A549 (cell line): ENCODE data around the gene SH3RF1. TPM values are rescaled to one million over a fixed set of nuclear protein-coding genes. Genes with fewer than 3 reads are reported as not detected.

Experiments used
- CBX8 ChIP-seq: fragments of 200-600 bp; sonication (generic); IDR thresholded peaks from 2 replicates; pipeline ENCODE4 v1.6.1; 2016
- CHD2 ChIP-seq: fragments of 150-350 bp; IDR thresholded peaks from 2 replicates; pipeline ENCODE4 v1.6.1; 2014; ENCODE audit warnings: low read length; ENCODE audit not compliant: partially characterized antibody
- CHD4 ChIP-seq: fragments of 200-600 bp; sonication (generic); IDR thresholded peaks from 2 replicates; pipeline ENCODE4 v1.6.1; 2016; ENCODE audit warnings: antibody characterized with exemption, mild to moderate bottlenecking, borderline replicate concordance
- EHF ChIP-seq: fragments of 250-450 bp; sonication (Bioruptor Pico); IDR thresholded peaks from 2 replicates; pipeline ENCODE4 v1.5.0; 2020; ENCODE audit warnings: mild to moderate bottlenecking
- EP300 ChIP-seq, 2 experiments: fragments of >200 bp; sonication (Bioruptor Twin); formaldehyde crosslinking; IDR thresholded peaks; 2 replicates in 1 of 2; 3 replicates in 1 of 2; pipeline ENCODE4 v1.6.1; 2016 to 2017
- ESRRA ChIP-seq: fragments of 150-350 bp; IDR thresholded peaks from 2 replicates; pipeline ENCODE4 v1.6.1; 2014; ENCODE audit warnings: mild to moderate bottlenecking, low read length, borderline replicate concordance
- FOSB ChIP-seq: fragments of 250-450 bp; sonication (Bioruptor Pico); IDR thresholded peaks from 2 replicates; pipeline ENCODE4 v1.5.0; 2020; ENCODE audit warnings: mild to moderate bottlenecking, moderate library complexity
- FOSL2 ChIP-seq, 2 experiments: fragments of 450-650 bp in 1 of 2; fragments of >200 bp in 1 of 2; sonication (Bioruptor Twin) in 1 of 2; formaldehyde crosslinking; IDR thresholded peaks; 2 replicates each; pipeline versions ENCODE4 v1.5.0 to v1.6.1; 2016 to 2020; ENCODE audit warnings: mild to moderate bottlenecking in 1 of 2, moderate library complexity in 1 of 2
- FOXS1 ChIP-seq: fragments of 250-450 bp; sonication (Bioruptor Pico); IDR thresholded peaks from 2 replicates; pipeline ENCODE4 v1.5.0; 2020; ENCODE audit warnings: mild to moderate bottlenecking, moderate library complexity
- GATA3 ChIP-seq: IDR thresholded peaks from 2 replicates; pipeline ENCODE4 v1.6.1; 2012; ENCODE audit warnings: borderline replicate concordance
- HOXB5 ChIP-seq: fragments of 250-450 bp; sonication (Bioruptor Pico); IDR thresholded peaks from 2 replicates; pipeline ENCODE4 v1.5.0; 2020; ENCODE audit warnings: mild to moderate bottlenecking, moderate library complexity
- JUN ChIP-seq, 2 experiments: fragments of >200 bp; sonication (Bioruptor Twin); formaldehyde crosslinking; IDR thresholded peaks; 2 replicates in 1 of 2; 3 replicates in 1 of 2; pipeline ENCODE4 v1.6.1; 2016 to 2017
- JUNB ChIP-seq: fragments of >200 bp; sonication (Bioruptor Twin); formaldehyde crosslinking; IDR thresholded peaks from 2 replicates; pipeline ENCODE4 v1.6.1; 2016
- KDM1A ChIP-seq: fragments of 200-600 bp; sonication (generic); IDR thresholded peaks from 2 replicates; pipeline ENCODE4 v1.6.1; 2016; ENCODE audit warnings: low read depth, mild to moderate bottlenecking
- MAZ ChIP-seq: fragments of 150-350 bp; IDR thresholded peaks from 2 replicates; pipeline ENCODE4 v1.6.1; 2014; ENCODE audit warnings: antibody characterized with exemption, low read depth, low read length, borderline replicate concordance
- MYC ChIP-seq: IDR thresholded peaks from 2 replicates; pipeline ENCODE4 v1.6.1; 2012; ENCODE audit warnings: mild to moderate bottlenecking, inconsistent platforms, low read length, improper control_type of control experiment, borderline replicate concordance
- NPAS2 ChIP-seq: fragments of 250-450 bp; sonication (Bioruptor Pico); IDR thresholded peaks from 2 replicates; pipeline ENCODE4 v1.8.0; 2022; ENCODE audit warnings: mild to moderate bottlenecking, moderate library complexity, borderline replicate concordance
- NR3C1 ChIP-seq: fragments of >200 bp; sonication (Bioruptor Twin); formaldehyde crosslinking; IDR thresholded peaks from 3 replicates; pipeline ENCODE4 v1.6.1; 2017
- POLR2A ChIP-seq: IDR thresholded peaks from 2 replicates; pipeline ENCODE4 v1.6.1; 2012; ENCODE audit warnings: mild to moderate bottlenecking, low read length
- RARB ChIP-seq: fragments of 250-450 bp; sonication (Bioruptor Pico); IDR thresholded peaks from 2 replicates; pipeline ENCODE4 v1.8.0; 2021; ENCODE audit warnings: mild to moderate bottlenecking, moderate library complexity
- RCOR1 ChIP-seq: fragments of 150-350 bp; IDR thresholded peaks from 2 replicates; pipeline ENCODE4 v1.6.1; 2014; ENCODE audit warnings: antibody characterized with exemption, low read length, low read depth
- RNF2 ChIP-seq: fragments of 200-600 bp; sonication (generic); IDR thresholded peaks from 2 replicates; pipeline ENCODE4 v1.6.1; 2016; ENCODE audit warnings: low read depth, mild to moderate bottlenecking, antibody characterized with exemption, moderate library complexity, borderline replicate concordance
- SMC3 ChIP-seq: fragments of >200 bp; sonication (Bioruptor Twin); formaldehyde crosslinking; IDR thresholded peaks from 3 replicates; pipeline ENCODE4 v1.6.1; 2018; ENCODE audit warnings: inconsistent platforms
- TFCP2L1 ChIP-seq: fragments of 250-450 bp; sonication (Bioruptor Pico); IDR thresholded peaks from 2 replicates; pipeline ENCODE4 v1.5.0; 2021; ENCODE audit warnings: mild to moderate bottlenecking
- TP53 ChIP-seq: fragments of 250-450 bp; sonication (Bioruptor Pico); IDR thresholded peaks from 2 replicates; pipeline ENCODE4 v1.5.0; 2021; ENCODE audit warnings: mild to moderate bottlenecking, moderate library complexity
- ZFP36 ChIP-seq: fragments of 450-650 bp; IDR thresholded peaks from 2 replicates; pipeline ENCODE4 v1.6.1; 2014; ENCODE audit warnings: borderline replicate concordance; ENCODE audit not compliant: partially characterized antibody
- ZSCAN20 ChIP-seq: fragments of 250-450 bp; sonication (Bioruptor Pico); IDR thresholded peaks from 2 replicates; pipeline ENCODE4 v1.8.0; 2022; ENCODE audit warnings: mild to moderate bottlenecking, moderate library complexity
- polyA plus RNA-seq, 4 experiments: library from polyadenylated mRNA; depleted of rRNA in 3 of 4; stranded (reverse); fragments of >200 nt; fragmentation: RNase III in 1 of 4; extraction: RNeasy Plus Mini Kit Qiagen cat#74134 plus additional on column Dnase treatment in 1 of 4; gene quantifications; 2 replicates in 3 of 4; 3 replicates in 1 of 4; pipeline ENCODE4 v1.2.3, GENCODE V29; 2011 to 2017
- TF ChIP-seq, protein P1 (sequence below): IDR thresholded peaks from 2 replicates; pipeline ENCODE4 v1.6.1; 2012
- TF ChIP-seq, protein P2 (sequence below): fragments of >200 bp; sonication (Bioruptor Twin); formaldehyde crosslinking; IDR thresholded peaks from 2 replicates; pipeline ENCODE4 v1.6.1; 2016
- TF ChIP-seq, protein P3 (sequence below): fragments of 250-450 bp; sonication (Bioruptor Pico); IDR thresholded peaks from 2 replicates; pipeline ENCODE4 v1.5.0; 2020; ENCODE audit warnings: low read depth, mild to moderate bottlenecking, moderate library complexity
- TF ChIP-seq, protein P4 (sequence below): fragments of 250-450 bp; sonication (Bioruptor Pico); IDR thresholded peaks from 2 replicates; pipeline ENCODE4 v1.5.0; 2021; ENCODE audit warnings: mild to moderate bottlenecking, moderate library complexity, borderline replicate concordance
- TF ChIP-seq, protein P5 (sequence below): IDR thresholded peaks from 2 replicates; pipeline ENCODE4 v1.6.1; 2012
- TF ChIP-seq, protein P6 (sequence below): fragments of >200 bp; sonication (Bioruptor Twin); formaldehyde crosslinking; IDR thresholded peaks from 3 replicates; pipeline ENCODE4 v1.6.1; 2016
- TF ChIP-seq, protein P7 (sequence below): fragments of 150-350 bp; IDR thresholded peaks from 2 replicates; pipeline ENCODE4 v1.6.1; 2014; ENCODE audit warnings: low read depth, mild to moderate bottlenecking, low read length
- TF ChIP-seq, protein P8 (sequence below): fragments of >200 bp; sonication (Bioruptor Twin); formaldehyde crosslinking; IDR thresholded peaks from 3 replicates; pipeline ENCODE4 v1.5.1; 2016

SH3RF1 gene
- polyA plus RNA-seq, 2 of the 4 experiments (the other 2 are of a cell fraction) = 8.0 to 15.1 TPM

DNA sequence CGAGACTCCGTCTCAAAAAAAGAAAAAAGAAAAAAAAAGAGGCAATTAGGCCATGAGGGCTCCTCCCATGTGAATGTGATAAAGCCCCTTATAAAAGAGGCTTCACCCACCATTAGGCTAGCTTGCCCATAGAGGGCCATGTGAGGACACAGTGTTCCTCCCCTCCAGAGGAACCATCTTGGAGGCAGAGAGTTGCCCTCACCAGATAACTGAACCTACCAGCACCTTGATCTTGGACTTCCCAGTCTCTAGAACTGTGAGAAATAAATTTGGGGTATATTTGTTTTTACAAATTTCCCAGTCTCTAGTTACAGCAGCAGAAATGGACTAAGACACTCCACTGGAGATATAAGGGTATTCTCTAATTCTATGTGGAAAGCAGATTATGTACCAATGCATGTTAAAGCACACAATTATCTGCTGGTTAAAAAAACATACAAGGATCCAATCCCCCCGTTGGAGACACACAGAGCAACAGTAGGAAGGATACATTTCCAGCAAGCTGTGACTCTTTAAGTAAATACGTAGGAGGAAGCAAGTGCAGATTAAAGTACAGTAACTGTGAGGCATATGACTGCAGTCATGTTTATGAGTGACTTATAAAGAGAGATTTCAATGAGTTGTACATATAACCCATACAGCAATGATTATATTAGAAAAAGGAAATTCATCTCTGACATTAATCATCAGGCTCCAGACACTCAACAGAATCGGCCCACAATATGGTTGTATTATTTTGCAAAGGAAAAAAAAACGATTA is 21.4 kb downstream of the SH3RF1 start (continued):
- TF ChIP-seq EP300 (IDR thresholded peaks at IDR 0.05) (peak; percentile 67 to 80; a peak in 3 of 5 replicates), ZFP36 (no peak), ZSCAN20 (CRISPR knock-in tag) (no peak), FOXS1 (CRISPR knock-in tag) (0 out of 2 replicates have a peak, but pooled peaks have one; percentile 42), CBX8 (no peak), FOSL2 (IDR thresholded peaks at IDR 0.05) (peak; percentile 61), FOSL2 (CRISPR knock-in tag; IDR thresholded peaks at IDR 0.05) (peak; percentile 90), KDM1A (no peak), JUN (IDR thresholded peaks at IDR 0.05) (peak; percentile 63 to 83; a peak in 4 of 5 replicates), ESRRA (no peak), TP53 (CRISPR knock-in tag) (no peak), NR3C1 (no peak), JUNB (peak; percentile 84), EHF (CRISPR knock-in tag) (no peak), GATA3 (peak; percentile 76; the same call in 1 of the 2 replicates), TFCP2L1 (CRISPR knock-in tag) (no peak), MAZ (no peak), FOSB (no peak), NPAS2 (no peak), CHD2 (no peak), RARB (CRISPR knock-in tag) (no peak), HOXB5 (0 out of 2 replicates have a peak, but pooled peaks have one; percentile 16), RCOR1 (no peak), CHD4 (no peak), RNF2 (no peak), MYC (no peak), POLR2A (no peak), SMC3 (0 out of 3 replicates have a peak, but pooled peaks have one; percentile 17)
- TF ChIP-seq, protein P1, sequence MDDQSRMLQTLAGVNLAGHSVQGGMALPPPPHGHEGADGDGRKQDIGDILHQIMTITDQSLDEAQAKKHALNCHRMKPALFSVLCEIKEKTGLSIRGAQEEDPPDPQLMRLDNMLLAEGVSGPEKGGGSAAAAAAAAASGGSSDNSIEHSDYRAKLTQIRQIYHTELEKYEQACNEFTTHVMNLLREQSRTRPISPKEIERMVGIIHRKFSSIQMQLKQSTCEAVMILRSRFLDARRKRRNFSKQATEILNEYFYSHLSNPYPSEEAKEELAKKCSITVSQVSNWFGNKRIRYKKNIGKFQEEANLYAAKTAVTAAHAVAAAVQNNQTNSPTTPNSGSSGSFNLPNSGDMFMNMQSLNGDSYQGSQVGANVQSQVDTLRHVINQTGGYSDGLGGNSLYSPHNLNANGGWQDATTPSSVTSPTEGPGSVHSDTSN = no peak
- TF ChIP-seq, protein P2, sequence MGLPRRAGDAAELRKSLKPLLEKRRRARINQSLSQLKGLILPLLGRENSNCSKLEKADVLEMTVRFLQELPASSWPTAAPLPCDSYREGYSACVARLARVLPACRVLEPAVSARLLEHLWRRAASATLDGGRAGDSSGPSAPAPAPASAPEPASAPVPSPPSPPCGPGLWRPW = no peak
- TF ChIP-seq, protein P3, sequence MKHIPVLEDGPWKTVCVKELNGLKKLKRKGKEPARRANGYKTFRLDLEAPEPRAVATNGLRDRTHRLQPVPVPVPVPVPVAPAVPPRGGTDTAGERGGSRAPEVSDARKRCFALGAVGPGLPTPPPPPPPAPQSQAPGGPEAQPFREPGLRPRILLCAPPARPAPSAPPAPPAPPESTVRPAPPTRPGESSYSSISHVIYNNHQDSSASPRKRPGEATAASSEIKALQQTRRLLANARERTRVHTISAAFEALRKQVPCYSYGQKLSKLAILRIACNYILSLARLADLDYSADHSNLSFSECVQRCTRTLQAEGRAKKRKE = no peak
- TF ChIP-seq, protein P4, sequence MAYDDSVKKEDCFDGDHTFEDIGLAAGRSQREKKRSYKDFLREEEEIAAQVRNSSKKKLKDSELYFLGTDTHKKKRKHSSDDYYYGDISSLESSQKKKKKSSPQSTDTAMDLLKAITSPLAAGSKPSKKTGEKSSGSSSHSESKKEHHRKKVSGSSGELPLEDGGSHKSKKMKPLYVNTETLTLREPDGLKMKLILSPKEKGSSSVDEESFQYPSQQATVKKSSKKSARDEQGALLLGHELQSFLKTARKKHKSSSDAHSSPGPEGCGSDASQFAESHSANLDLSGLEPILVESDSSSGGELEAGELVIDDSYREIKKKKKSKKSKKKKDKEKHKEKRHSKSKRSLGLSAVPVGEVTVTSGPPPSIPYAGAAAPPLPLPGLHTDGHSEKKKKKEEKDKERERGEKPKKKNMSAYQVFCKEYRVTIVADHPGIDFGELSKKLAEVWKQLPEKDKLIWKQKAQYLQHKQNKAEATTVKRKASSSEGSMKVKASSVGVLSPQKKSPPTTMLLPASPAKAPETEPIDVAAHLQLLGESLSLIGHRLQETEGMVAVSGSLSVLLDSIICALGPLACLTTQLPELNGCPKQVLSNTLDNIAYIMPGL = no peak
- TF ChIP-seq, protein P5, sequence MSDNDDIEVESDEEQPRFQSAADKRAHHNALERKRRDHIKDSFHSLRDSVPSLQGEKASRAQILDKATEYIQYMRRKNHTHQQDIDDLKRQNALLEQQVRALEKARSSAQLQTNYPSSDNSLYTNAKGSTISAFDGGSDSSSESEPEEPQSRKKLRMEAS = no peak
- TF ChIP-seq, protein P6, sequence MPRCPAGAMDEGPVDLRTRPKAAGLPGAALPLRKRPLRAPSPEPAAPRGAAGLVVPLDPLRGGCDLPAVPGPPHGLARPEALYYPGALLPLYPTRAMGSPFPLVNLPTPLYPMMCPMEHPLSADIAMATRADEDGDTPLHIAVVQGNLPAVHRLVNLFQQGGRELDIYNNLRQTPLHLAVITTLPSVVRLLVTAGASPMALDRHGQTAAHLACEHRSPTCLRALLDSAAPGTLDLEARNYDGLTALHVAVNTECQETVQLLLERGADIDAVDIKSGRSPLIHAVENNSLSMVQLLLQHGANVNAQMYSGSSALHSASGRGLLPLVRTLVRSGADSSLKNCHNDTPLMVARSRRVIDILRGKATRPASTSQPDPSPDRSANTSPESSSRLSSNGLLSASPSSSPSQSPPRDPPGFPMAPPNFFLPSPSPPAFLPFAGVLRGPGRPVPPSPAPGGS = 0 out of 3 replicates have a peak, but pooled peaks have one; percentile 51
- TF ChIP-seq, protein P7, sequence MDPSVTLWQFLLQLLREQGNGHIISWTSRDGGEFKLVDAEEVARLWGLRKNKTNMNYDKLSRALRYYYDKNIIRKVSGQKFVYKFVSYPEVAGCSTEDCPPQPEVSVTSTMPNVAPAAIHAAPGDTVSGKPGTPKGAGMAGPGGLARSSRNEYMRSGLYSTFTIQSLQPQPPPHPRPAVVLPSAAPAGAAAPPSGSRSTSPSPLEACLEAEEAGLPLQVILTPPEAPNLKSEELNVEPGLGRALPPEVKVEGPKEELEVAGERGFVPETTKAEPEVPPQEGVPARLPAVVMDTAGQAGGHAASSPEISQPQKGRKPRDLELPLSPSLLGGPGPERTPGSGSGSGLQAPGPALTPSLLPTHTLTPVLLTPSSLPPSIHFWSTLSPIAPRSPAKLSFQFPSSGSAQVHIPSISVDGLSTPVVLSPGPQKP = no peak
- TF ChIP-seq, protein P8, sequence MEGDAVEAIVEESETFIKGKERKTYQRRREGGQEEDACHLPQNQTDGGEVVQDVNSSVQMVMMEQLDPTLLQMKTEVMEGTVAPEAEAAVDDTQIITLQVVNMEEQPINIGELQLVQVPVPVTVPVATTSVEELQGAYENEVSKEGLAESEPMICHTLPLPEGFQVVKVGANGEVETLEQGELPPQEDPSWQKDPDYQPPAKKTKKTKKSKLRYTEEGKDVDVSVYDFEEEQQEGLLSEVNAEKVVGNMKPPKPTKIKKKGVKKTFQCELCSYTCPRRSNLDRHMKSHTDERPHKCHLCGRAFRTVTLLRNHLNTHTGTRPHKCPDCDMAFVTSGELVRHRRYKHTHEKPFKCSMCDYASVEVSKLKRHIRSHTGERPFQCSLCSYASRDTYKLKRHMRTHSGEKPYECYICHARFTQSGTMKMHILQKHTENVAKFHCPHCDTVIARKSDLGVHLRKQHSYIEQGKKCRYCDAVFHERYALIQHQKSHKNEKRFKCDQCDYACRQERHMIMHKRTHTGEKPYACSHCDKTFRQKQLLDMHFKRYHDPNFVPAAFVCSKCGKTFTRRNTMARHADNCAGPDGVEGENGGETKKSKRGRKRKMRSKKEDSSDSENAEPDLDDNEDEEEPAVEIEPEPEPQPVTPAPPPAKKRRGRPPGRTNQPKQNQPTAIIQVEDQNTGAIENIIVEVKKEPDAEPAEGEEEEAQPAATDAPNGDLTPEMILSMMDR = no peak
